Ascending aorta (tissue), 2 donors: Measurements from ENCODE around the gene SCAND1. TPM values are rescaled to one million over a fixed set of nuclear protein-coding genes. Genes with fewer than 3 reads are reported as not detected.
"Not testable (repeated sequence)": the region's sequence is repeated elsewhere in the genome, so short reads cannot be mapped to it uniquely, and the experiment has no call there.

Experiments used
- DNase-seq, 2 donors: peaks; one replicate each; pipeline ENCODE4 v3.0.0-alpha.2; 2019; ENCODE audit warnings: low spot score in 2 of 2
- H3K27ac ChIP-seq, 2 donors: fragments of 200-600 bp; sonication (generic); one replicate each; pipeline ENCODE4 v1.5.1; 2016 to 2017; ENCODE audit warnings: mild to moderate bottlenecking in 1 of 2
- H3K27me3 ChIP-seq: fragments of 200-600 bp; sonication (generic); one replicate; pipeline ENCODE4 v1.5.1; 2017
- H3K36me3 ChIP-seq, 2 donors: fragments of 200-600 bp; sonication (generic); one replicate each; pipeline ENCODE4 v1.5.1; 2016
- H3K4me1 ChIP-seq, 2 donors: fragments of 200-600 bp; sonication (generic); one replicate each; pipeline ENCODE4 v1.5.1; 2016 to 2017; ENCODE audit warnings: mild to moderate bottlenecking in 1 of 2
- H3K4me3 ChIP-seq, 2 donors: fragments of 200-600 bp; sonication (generic); one replicate each; pipeline ENCODE4 v1.5.1; 2016 to 2017; ENCODE audit warnings: mild to moderate bottlenecking in 1 of 2
- H3K9me3 ChIP-seq, 2 donors: fragments of 200-600 bp; sonication (generic); one replicate each; pipeline ENCODE4 v1.5.1; 2016
- CTCF ChIP-seq, 3 experiments: fragments of 200-600 bp in 2 of 3; fragments of 450-650 bp in 1 of 3; sonication (generic) in 2 of 3; IDR thresholded peaks; one replicate each; pipeline ENCODE4 v1.5.1; 2016 to 2019; ENCODE audit warnings: antibody characterized with exemption in 3 of 3, mild to moderate bottlenecking in 1 of 3, moderate library complexity in 1 of 3
- intact Hi-C: fragments of 100-400 bp; cut with DNase I; formaldehyde crosslinking; loops from one replicate; pipeline ENCODE4 v1.15.1; 2023
- total RNA-seq: library from RNA; depleted of rRNA; stranded (reverse); fragments of >200 nt; gene quantifications from one replicate; pipeline ENCODE4 v1.1.0, GENCODE V29; 2016

SCAND1 gene
- total RNA-seq, 1 donor from 2014 or later, result 146 TPM

DNA sequence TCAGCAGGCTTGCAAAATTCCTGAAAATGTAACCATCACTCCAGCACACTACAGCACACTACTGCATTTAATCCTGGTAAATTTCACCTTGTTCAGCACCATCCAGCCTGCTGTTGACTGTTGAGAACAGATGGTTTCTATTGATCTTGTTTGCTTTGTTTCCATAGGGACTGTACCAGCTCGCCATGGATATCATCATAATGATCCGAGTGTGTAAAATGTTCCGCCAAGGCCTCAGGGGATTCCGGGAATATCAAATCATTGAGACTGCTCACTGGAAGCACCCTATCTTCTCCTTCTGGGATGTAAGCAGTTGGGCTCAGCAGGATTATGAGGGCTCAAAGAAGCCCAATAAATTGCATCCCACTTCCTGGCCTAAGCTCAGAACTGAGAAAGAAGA is 18.2 kb upstream of the SCAND1 start:
- TF ChIP-seq CTCF (IDR thresholded peaks at IDR 0.05), result no peak
- no peak overlapping the region for H3K4me3 ChIP-seq
- no peaks in the 10 kb centered on the region for H3K9me3 ChIP-seq
- H3K36me3 ChIP-seq, result no peaks in the 10 kb centered on the region
- no peak overlapping the region for H3K27ac ChIP-seq
- intact Hi-C loops, result no loop called here
- no peak for DNase-seq
- H3K4me1 ChIP-seq, result no peaks in the 10 kb centered on the region
- no peaks in the 10 kb centered on the region for H3K27me3 ChIP-seq

GRCh38 chr20:35971981-35972380 is 17.7 kb upstream of the SCAND1 start:
- DNase-seq, result no peak
- no peak for TF ChIP-seq CTCF (IDR thresholded peaks at IDR 0.05)
- Histone ChIP-seq H3K27me3 (no peaks in the 10 kb centered on the region), H3K36me3 (no peaks in the 10 kb centered on the region), H3K4me1 (no peaks in the 10 kb centered on the region), H3K27ac (no peak overlapping the region), H3K4me3 (no peak overlapping the region), H3K9me3 (no peaks in the 10 kb centered on the region)
- intact Hi-C loops, result no loop called here

GRCh38 chr20:35968930-35969329 is 14.6 kb upstream of the SCAND1 start:
- intact Hi-C loops, result no loop called here
- H3K4me1 ChIP-seq, result no peaks in the 10 kb centered on the region
- H3K9me3 ChIP-seq, result no peaks in the 10 kb centered on the region

DNA sequence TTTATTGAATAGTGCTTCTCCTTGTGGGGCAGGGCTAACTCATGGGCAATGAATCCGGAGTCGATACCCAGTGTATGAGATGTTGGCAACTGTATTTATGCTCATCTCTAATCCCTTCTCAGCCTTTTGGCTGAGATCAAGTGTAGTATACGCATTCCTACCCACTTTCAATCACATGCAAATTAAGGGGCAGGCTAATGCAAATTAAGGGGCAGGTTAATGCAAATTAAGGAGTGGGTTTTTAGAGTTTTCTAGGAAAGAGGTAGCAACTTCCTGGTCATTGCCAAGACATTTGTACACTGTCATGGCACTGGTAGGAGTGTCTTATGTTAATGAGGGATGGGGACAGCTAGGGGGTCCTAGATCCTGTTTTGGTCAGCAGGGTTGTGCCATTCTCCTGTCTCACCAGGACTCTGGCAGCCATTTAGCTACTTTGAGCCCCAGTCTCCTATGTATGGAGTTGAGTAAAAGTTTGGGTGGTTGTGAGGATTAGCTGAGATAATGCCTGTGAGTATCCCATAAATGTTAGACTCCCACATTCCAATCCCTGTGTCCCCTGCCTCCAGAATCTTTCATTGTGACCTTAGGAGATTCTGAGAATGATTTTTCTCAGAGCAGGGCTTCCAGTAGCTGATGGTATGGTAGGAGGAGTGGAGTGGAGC is 13.8 kb upstream of the SCAND1 start, which contains the start of gene CNBD2:
CNBD2 (plus strand) TSS at position 612 of the 662 bp plus-strand sequence. CDS start 173 bp downstream, outside the sequence.
- no peak for TF ChIP-seq CTCF (IDR thresholded peaks at IDR 0.05)
- Histone ChIP-seq H3K4me3 (no peak within 1 kb of the TSS), H3K4me1 (no peaks in the 10 kb centered on the region), H3K27ac (no peak within 1 kb of the TSS), H3K36me3 (no peaks in the 10 kb centered on the region), H3K27me3 (no peaks in the 10 kb centered on the region), H3K9me3 (no peaks in the 10 kb centered on the region)
- DNase-seq, result no peak
- intact Hi-C loops, result no loop called here

More at GRCh38 chr20:35968930-35969329, 14.6 kb upstream of the SCAND1 start:
- no peaks in the 10 kb centered on the region for H3K36me3 ChIP-seq
- DNase-seq, result no peak
- H3K4me3 ChIP-seq, result no peak overlapping the region
- TF ChIP-seq CTCF (IDR thresholded peaks at IDR 0.05), result no peak
- no peak overlapping the region for H3K27ac ChIP-seq
- no peaks in the 10 kb centered on the region for H3K27me3 ChIP-seq

DNA sequence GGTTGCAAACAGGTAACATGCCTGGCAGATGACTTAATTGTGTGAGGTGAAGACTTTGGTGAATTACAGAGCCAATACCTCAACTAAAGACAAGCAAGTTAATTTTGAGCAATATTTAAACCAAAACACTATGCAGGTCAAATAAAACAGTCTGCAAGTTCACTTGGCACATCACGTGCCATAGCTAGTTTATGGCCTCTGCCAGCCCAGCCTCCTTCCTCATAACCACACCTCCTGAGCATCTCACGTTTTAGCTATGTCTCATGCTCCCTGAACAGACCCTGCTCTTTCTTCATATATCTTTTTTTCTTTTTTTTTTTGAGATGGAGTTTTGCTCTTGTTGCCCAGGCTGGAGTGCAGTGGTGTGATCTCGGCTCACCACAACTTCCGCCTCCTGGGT is 9.6 kb upstream of the SCAND1 start:
- H3K27ac ChIP-seq, result no peak overlapping the region
- no peak for DNase-seq
- intact Hi-C loops, result no loop called here
- H3K4me3 ChIP-seq, result no peak overlapping the region
- TF ChIP-seq CTCF (IDR thresholded peaks at IDR 0.05), result no peak
- H3K27me3 ChIP-seq, result no peaks in the 10 kb centered on the region
- no peaks in the 10 kb centered on the region for H3K9me3 ChIP-seq
- no peaks in the 10 kb centered on the region for H3K4me1 ChIP-seq
- no peaks in the 10 kb centered on the region for H3K36me3 ChIP-seq

DNA sequence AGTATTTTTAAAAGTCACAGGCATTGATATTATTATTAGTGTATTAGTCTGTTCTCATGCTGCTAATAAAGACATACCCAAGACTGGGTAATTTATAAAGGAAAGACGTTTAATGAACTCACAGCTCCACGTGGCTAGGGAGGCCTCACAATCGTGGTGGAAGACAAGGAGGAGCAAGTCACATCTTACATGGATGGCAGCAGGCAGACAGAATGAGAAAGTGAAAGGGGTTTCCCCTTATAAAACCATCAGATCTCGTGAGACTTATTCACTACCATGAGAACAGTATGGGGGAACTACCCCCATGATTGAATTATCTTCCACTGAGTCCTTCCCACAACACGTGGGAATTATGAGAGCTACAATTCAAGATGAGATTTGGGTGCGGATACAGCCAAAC is 5.0 kb upstream of the SCAND1 start:
- not testable (repeated sequence) for H3K36me3 ChIP-seq, DNase-seq, H3K4me1 ChIP-seq, H3K27me3 ChIP-seq, H3K27ac ChIP-seq, H3K9me3 ChIP-seq, H3K4me3 ChIP-seq
- intact Hi-C loops, result loop anchor here (10.0 kb wide), 1 partner anchor 1594 kb away; the partner anchor contains the start of gene ITCH
